ENCODE data around the gene SHISA8.

Gene SHISA8

GRCh38 chr22:41913842-41914534, 886 bp downstream of the SHISA8 start:
- DNase-seq = no peak

- no peak for DNase-seq
Observed at GRCh38 chr22:41913040-41913719, 1.7 kb downstream of the SHISA8 start.

- DNase-seq = no peak
Observed at GRCh38 chr22:41912338-41913039, 2.4 kb downstream of the SHISA8 start.

GRCh38 chr22:41911001-41911611, 3.8 kb downstream of the SHISA8 start:
- no peak for DNase-seq

GRCh38 chr22:41910050-41911000, 4.5 kb downstream of the SHISA8 start:
- peak; percentile 14 for DNase-seq

GRCh38 chr22:41909310-41910049, 5.4 kb downstream of the SHISA8 start:
- DNase-seq = no peak

- DNase-seq = no peak
Observed at GRCh38 chr22:41908411-41909309, 6.2 kb downstream of the SHISA8 start.

- peak; percentile 12 for DNase-seq
Observed at GRCh38 chr22:41907436-41908401, 7.2 kb downstream of the SHISA8 start.

GRCh38 chr22:41906822-41907221, 8.1 kb downstream of the SHISA8 start:
- DNase-seq = no peak

GRCh38 chr22:41905411-41906202, 9.3 kb downstream of the SHISA8 start:
- DNase-seq = no peak

- DNase-seq = no peak
Observed at GRCh38 chr22:41904450-41905410, 10.1 kb downstream of the SHISA8 start.

GRCh38 chr22:41902932-41903421, 11.9 kb downstream of the SHISA8 start:
- no peak for DNase-seq

- no peak for DNase-seq
Observed at GRCh38 chr22:41902016-41902415, 12.9 kb downstream of the SHISA8 start.

GRCh38 chr22:41900652-41901312, 14.1 kb downstream of the SHISA8 start:
- no peak for DNase-seq

GRCh38 chr22:41899992-41900651, 14.8 kb downstream of the SHISA8 start:
- no peak for DNase-seq

- DNase-seq = no peak
Observed at GRCh38 chr22:41899110-41899509, 15.8 kb downstream of the SHISA8 start.
